NB4 (cell line): Measurements from ENCODE around the gene KAT8.
A peak's percentile ranks its signal among the peaks of the same experiment; 100 is the strongest.

Experiments
- CTCF ChIP-seq: IDR thresholded peaks from one replicate; pipeline ENCODE4 v1.5.1; 2012; ENCODE audit warnings: low read depth, low read length
- MYC ChIP-seq: IDR thresholded peaks from 2 replicates; pipeline ENCODE4 v1.6.1; 2011; ENCODE audit warnings: low read depth, low read length

DNA sequence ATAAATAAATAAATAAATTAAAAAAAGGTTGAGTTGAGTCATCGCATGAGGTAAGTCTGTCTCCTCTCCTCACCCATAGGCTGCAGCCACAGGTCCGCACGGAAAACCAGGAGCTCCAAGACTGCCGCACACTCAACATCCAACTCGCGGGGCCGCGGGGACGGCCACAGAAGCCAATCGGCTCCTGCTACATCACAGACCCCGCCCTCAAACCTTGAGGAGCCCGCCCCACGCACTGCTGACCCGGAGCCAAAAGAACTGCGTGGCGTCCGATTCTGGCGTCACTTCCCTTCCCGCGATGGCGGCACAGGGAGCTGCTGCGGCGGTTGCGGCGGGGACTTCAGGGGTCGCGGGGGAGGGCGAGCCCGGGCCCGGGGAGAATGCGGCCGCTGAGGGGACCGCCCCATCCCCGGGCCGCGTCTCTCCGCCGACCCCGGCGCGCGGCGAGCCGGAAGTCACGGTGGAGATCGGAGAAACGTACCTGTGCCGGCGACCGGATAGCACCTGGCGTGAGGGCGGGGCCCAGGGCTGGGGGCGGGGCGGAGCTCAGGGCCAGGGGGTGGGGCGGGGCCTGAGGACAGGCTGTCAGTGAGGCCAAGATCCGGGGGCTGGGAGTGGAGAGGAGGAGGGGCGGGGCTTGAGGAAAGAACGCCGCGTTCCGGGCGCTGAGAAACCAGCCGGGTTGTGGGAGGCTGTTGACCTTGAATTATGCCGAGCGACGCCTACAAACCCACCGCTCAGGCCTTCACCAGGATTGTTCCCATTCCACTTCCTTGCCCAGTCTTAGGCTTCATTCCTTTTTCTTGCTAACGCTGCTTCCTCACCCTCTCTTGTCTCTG, at the start of gene KAT8:
- TF ChIP-seq CTCF (no peak), MYC (peak; percentile 82)
